GM19025 (cell line): ENCODE results near the gene STAB1.

ENCODE experiments used
- ATAC-seq: cut with Tn5 transposase; IDR thresholded peaks from one replicate; pipeline ENCODE4 v1.9.1; 2021; ENCODE audit warnings: mild to moderate bottlenecking, low read depth, moderate library complexity; ENCODE audit not compliant: unreplicated experiment

Gene STAB1

GRCh38 chr3:52504977-52505376, 9.8 kb downstream of the STAB1 start:
- ATAC-seq, result no peak

DNA sequence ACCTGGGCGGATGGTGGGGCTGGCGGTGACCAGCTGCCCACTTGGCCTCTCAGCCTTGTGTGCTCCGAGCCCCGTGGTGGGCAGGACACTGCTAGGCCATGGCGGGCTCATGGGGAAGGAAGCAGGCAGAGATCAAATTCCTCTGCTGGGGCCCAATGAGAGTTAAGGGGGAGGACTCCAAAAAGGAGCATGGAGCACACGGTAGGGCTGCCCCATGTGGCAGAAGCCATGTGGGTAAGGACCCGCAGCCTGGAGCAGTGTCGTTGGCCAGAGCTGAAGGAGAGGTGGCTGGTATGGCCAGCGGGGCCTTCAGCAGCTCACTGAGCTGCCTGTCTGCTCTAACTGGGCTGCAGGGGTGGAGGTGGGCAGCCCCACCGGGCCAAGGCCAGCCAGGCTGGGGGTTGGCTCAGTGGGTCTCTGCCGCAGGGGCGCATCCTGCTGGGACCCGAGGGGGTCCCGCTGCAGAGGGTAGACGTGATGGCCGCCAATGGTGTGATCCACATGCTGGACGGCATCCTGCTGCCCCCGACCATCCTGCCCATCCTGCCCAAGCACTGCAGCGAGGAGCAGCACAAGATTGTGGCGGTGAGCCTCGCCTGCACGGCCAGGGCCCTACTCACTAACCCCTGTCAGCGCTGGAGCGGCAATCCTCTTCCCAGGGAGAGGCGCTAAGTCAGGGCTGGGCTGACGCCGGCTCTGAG, 11.3 kb downstream of the STAB1 start:
- ATAC-seq, result no peak

DNA sequence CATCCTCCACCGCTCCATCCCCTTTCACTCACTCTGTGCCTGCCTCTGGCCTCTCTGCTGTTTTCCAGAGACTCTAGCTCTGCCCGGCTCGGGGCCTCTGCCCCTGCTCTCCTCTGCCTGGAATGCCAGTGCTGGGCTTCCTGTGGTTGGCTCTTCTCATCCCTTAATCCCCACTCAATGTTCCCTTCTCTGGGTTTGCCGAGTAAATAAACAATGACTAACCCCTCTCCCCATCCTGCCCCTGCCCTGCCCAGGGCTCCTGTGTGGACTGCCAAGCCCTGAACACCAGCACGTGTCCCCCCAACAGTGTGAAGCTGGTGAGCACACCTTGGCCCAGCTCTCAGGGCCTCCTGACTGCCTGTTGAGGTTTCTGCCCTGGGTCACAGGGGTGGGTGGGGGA, 12.2 kb downstream of the STAB1 start:
- ATAC-seq, result no peak

- ATAC-seq, result no peak
Observed at GRCh38 chr3:52509753-52510328, 14.7 kb downstream of the STAB1 start.

DNA sequence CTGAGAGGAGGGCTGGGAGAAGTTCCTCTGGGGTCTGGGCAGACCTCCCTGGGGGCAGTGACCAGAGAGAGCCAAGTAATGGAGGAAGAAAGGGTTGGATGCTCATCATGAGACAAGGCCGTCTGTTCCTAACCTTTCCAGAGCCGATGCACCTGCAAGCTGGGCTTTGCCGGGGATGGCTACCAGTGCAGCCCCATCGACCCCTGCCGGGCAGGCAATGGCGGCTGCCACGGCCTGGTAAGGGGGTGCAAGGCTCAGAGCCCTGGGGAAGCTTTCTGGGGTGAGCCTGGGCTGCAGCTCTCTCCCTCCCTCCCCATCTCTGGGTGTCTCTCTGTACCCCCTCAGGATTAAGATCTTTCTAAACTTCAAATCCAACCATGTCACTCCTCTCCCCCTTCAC, 16.4 kb downstream of the STAB1 start:
- no peak for ATAC-seq

DNA sequence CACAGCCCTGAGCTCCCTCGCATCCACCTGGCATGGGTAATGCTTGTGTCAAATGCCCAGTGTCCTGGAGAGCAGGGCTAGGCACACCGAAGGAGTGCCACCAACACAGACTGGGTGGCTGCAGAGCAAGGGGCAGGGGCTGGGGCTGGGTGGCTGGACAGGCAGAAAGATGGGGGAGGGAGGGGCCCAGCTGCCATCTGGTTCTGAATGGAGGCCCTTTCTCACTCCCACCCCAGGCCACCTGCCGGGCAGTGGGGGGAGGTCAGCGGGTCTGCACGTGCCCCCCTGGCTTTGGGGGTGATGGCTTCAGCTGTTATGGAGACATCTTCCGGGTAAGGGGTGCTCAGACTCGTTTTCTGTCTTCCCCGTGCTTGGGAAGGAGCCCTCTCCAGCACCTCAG, 17.0 kb downstream of the STAB1 start:
- ATAC-seq, result no peak

DNA sequence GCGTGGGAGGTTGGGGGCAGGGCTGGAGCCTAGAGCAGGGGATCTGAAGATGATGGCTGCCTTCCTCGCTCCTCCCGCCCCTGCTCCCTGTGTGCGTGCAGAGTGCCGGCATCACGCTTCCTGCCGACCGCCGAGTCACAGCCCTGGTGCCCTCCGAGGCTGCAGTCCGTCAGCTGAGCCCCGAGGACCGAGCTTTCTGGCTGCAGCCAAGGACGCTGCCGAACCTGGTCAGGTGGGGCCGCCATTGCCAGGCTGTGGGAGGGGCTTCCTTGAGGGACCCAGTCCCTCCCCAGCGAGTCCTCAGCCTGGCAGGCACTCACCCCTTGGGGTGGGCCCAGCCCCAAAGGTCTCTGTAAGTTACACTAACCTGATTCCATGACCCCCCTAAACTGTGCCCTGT, 17.6 kb downstream of the STAB1 start:
- no peak for ATAC-seq

- no peak for ATAC-seq
Observed at GRCh38 chr3:52513281-52513680, 18.1 kb downstream of the STAB1 start.

- no peak for ATAC-seq
Observed at GRCh38 chr3:52514576-52514975, 19.4 kb downstream of the STAB1 start.

DNA sequence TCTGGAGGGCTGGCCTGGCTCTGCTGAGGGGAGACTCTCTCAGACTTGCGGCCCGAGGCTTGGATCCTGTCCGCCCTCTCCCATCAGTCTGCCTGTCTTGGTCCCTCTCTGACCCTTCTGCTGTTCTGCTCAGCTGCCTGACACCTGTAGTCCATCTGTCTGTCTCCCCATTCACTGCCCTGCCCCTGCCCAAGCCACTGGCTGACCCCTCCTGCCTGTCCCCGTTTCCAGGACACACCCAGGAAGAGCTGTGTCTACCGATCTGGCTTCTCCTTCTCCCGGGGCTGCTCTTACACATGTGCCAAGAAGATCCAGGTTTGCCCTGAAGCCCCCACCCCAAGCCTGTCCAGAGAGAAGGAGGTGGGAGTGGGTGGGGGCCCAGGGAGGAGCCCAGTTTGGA, 20.1 kb downstream of the STAB1 start:
- ATAC-seq, result no peak

- ATAC-seq, result no peak
Observed at GRCh38 chr3:52516509-52517195, 21.5 kb downstream of the STAB1 start.

- ATAC-seq, result no peak
Observed at GRCh38 chr3:52517796-52518722, 22.9 kb downstream of the STAB1 start.

- no peak for ATAC-seq
Observed at GRCh38 chr3:52518723-52519444, 23.7 kb downstream of the STAB1 start.

DNA sequence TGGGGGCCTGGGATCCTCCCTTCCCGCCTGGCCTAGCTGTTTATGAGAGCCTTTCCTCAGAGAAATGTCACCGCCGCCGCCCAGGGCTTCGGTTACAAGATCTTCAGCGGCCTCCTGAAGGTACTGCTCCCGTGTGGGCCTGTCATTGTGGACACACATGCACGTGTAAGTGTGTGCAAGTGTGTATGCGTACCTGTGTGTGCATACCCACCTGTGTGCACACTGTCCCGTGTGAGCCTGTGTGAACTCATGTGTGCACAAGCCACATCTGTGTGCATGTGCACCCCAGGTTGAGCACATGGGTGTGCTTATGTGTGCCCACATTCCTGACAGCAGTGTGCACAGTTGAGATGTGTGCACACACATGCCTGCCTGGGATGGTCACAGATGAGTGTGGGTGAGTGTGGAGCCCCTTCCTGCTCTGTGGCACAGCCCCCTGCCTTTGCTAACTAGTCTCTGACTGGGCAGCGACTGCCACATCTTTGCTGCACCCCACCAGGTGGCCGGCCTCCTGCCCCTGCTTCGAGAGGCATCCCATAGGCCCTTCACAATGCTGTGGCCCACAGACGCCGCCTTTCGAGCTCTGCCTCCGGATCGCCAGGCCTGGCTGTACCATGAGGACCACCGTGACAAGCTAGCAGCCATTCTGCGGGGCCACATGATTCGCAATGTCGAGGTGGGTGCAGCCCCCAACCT, 24.5 kb downstream of the STAB1 start:
- ATAC-seq, result no peak

DNA sequence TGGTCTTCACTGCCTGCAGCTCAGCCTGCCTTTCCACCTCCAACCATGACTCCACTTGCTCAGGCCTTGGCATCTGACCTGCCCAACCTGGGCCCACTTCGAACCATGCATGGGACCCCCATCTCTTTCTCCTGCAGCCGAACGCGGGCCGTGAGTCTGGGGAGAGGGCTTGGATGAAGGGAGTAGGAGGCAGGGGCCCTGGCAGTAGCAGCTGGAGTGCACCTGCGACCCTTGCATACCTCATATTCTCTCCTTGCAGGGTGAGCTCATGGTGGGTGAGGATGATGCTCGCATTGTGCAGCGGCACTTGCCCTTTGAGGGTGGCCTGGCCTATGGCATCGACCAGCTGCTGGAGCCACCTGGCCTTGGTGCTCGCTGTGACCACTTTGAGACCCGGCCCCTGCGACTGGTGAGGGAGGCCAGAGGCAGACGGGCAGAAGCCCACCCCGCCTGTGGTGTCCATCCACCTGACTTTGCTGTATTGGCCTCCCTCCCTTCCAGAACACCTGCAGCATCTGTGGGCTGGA, 25.1 kb downstream of the STAB1 start:
- no peak for ATAC-seq

DNA sequence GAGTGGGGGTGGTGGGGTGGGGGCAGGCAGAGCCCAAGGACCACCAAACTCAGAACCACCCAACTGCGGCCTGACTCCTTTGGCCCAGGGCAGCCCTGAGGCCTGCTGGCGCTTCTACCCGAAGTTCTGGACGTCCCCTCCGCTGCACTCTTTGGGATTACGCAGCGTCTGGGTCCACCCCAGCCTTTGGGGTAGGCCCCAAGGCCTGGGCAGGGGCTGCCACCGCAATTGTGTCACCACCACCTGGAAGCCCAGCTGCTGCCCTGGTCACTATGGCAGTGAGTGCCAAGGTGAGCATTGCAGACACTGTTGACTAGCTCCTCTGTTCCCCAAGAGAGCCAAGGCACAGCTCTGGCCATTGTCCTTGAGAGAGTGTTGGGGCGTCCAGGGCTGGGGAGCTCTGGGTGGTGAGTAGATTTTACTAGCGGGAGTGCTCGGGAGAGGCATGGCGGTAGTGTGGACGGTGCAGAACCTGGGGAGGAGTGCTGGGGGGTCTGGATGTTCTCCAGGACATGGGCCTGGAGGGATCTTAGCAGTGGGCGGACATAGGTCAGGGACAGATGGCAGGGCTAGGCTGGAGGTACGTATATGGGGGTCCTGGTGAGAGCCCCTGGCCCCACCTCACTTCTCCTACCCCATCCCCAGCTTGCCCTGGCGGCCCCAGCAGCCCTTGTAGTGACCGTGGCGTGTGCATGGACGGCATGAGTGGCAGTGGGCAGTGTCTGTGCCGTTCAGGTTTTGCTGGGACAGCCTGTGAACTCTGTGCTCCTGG, 25.8 kb downstream of the STAB1 start:
- no peak for ATAC-seq

DNA sequence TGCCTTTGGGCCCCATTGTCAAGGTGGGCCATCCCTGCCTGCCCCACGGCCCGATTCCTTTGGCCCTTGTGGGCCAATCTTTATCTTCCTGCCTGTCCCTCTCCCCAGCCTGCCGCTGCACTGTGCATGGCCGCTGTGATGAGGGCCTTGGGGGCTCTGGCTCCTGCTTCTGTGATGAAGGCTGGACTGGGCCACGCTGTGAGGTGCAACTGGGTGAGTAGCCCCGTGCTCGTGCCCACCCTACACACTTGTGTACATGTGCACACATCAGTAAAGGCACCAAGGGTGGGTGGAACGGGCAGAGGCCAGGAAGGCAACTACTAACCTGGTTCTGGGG, 26.3 kb downstream of the STAB1 start:
- no peak for ATAC-seq

- ATAC-seq, result no peak
Observed at GRCh38 chr3:52521881-52522650, 26.9 kb downstream of the STAB1 start.
